HepG2 (cell line): Measurements from ENCODE around the gene CAP2.

Experiments
- GTF2F1 ChIP-seq: fragments of 150-350 bp; IDR thresholded peaks from 2 replicates; pipeline ENCODE4 v1.6.1; 2014; ENCODE audit warnings: low read length
- MAZ ChIP-seq, 2 experiments: sonication (generic) in 1 of 2; formaldehyde crosslinking in 1 of 2; IDR thresholded peaks; 2 replicates each; pipeline versions ENCODE4 v1.5.0 to v1.6.1; 2012 to 2020; ENCODE audit warnings: low read depth in 2 of 2, mild to moderate bottlenecking in 2 of 2, borderline replicate concordance in 1 of 2, improper control_type of control experiment in 1 of 2, low read length in 1 of 2, missing genetic modification reagents in 1 of 2, moderate library complexity in 1 of 2
- NAIF1 ChIP-seq: sonication (generic); formaldehyde crosslinking; IDR thresholded peaks from 2 replicates; pipeline ENCODE4 v1.5.0; 2020; ENCODE audit warnings: mild to moderate bottlenecking, missing genetic modification reagents, borderline replicate concordance
- NFE2L2 ChIP-seq: fragments of 150-350 bp; IDR thresholded peaks from 2 replicates; pipeline ENCODE4 v1.6.1; 2014; ENCODE audit warnings: low read length
- ZBTB33 ChIP-seq: sonication (generic); formaldehyde crosslinking; IDR thresholded peaks from 2 replicates; pipeline ENCODE4 v1.4.0; 2020; ENCODE audit warnings: missing genetic modification reagents
- ZNF18 ChIP-seq: sonication (generic); formaldehyde crosslinking; IDR thresholded peaks from 2 replicates; pipeline ENCODE4 v1.8.0; 2022; ENCODE audit warnings: mild to moderate bottlenecking, missing genetic modification reagents; ENCODE audit not compliant: insufficient replicate concordance
- TF ChIP-seq, protein P1 (sequence below): sonication (generic); formaldehyde crosslinking; IDR thresholded peaks from 2 replicates; pipeline ENCODE4 v1.4.0; 2020; ENCODE audit warnings: missing genetic modification reagents

- TF ChIP-seq ZNF18 (no peak), NFE2L2 (no peak), GTF2F1 (no peak), MAZ (IDR thresholded peaks at IDR 0.05; ENCODE audit: borderline replicate concordance, low read depth, low read length) (no peak), MAZ (CRISPR knock-in tag; IDR thresholded peaks at IDR 0.05; ENCODE audit: low read depth) (no peak), ZBTB33 (CRISPR knock-in tag) (no peak), NAIF1 (no peak)
- TF ChIP-seq, protein P1, sequence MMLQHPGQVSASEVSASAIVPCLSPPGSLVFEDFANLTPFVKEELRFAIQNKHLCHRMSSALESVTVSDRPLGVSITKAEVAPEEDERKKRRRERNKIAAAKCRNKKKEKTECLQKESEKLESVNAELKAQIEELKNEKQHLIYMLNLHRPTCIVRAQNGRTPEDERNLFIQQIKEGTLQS (CRISPR knock-in tag) = no peak
These were observed 38.2 kb downstream of the CAP2 start for GRCh38 chr6:17431581-17431980.
